GM18507 (cell line): ENCODE measurements around the gene DAB2.

Experiments
- DNase-seq: peaks from one replicate; pipeline ENCODE4 v3.0.0; 2011; ENCODE audit warnings: low read depth; ENCODE audit not compliant: insufficient read length; ENCODE audit errors: extremely low spot score
- FAIRE-seq: peaks from 2 replicates; lab custom pipeline; 2011; peaks lifted over from hg19 to GRCh38; lab: Jason Lieb, UNC

The DAB2 gene

GRCh38 chr5:39449591-39449990, 24.8 kb upstream of the DAB2 start:
- DNase-seq, result no peak
- no peak for FAIRE-seq

GRCh38 chr5:39448506-39449128, 23.8 kb upstream of the DAB2 start:
- DNase-seq (no peak), FAIRE-seq (no peak)

- no peak for FAIRE-seq
- no peak for DNase-seq
Measured at GRCh38 chr5:39447968-39448367, 23.2 kb upstream of the DAB2 start.

- no peak for FAIRE-seq
- DNase-seq, result no peak
Measured at GRCh38 chr5:39447059-39447458, 22.3 kb upstream of the DAB2 start.

GRCh38 chr5:39446231-39446630, 21.5 kb upstream of the DAB2 start:
- DNase-seq (no peak), FAIRE-seq (no peak)

- FAIRE-seq, result no peak
- DNase-seq, result no peak
Measured at GRCh38 chr5:39443911-39444310, 19.1 kb upstream of the DAB2 start.

GRCh38 chr5:39442991-39443390, 18.2 kb upstream of the DAB2 start:
- no peak for DNase-seq

GRCh38 chr5:39441838-39442237, 17.1 kb upstream of the DAB2 start:
- no peak for DNase-seq
- FAIRE-seq, result no peak

More at GRCh38 chr5:39442991-39443390, 18.2 kb upstream of the DAB2 start:
- FAIRE-seq, result no peak

- FAIRE-seq, result no peak
- DNase-seq, result no peak
Measured at GRCh38 chr5:39440958-39441624, 16.3 kb upstream of the DAB2 start.

GRCh38 chr5:39440192-39440957, 15.6 kb upstream of the DAB2 start:
- DNase-seq, result no peak
- FAIRE-seq, result no peak

GRCh38 chr5:39439582-39440162, 14.9 kb upstream of the DAB2 start:
- DNase-seq, result no peak
- FAIRE-seq, result no peak

- no peak for DNase-seq
Measured at GRCh38 chr5:39437467-39437866, 12.7 kb upstream of the DAB2 start.

GRCh38 chr5:39433848-39434247, 9.1 kb upstream of the DAB2 start:
- no peak for FAIRE-seq
- no peak for DNase-seq

More at GRCh38 chr5:39437467-39437866, 12.7 kb upstream of the DAB2 start:
- no peak for FAIRE-seq

- no peak for FAIRE-seq
- no peak for DNase-seq
Measured at GRCh38 chr5:39432696-39433530, 8.1 kb upstream of the DAB2 start.

- FAIRE-seq (no peak), DNase-seq (no peak)
Measured at GRCh38 chr5:39430461-39430860, 5.7 kb upstream of the DAB2 start.

GRCh38 chr5:39428640-39429039, 3.9 kb upstream of the DAB2 start:
- no peak for DNase-seq
- FAIRE-seq, result no peak

GRCh38 chr5:39427633-39428032, 2.9 kb upstream of the DAB2 start:
- DNase-seq (no peak), FAIRE-seq (no peak)

- DNase-seq, result no peak
- no peak for FAIRE-seq
Measured at GRCh38 chr5:39427229-39427628, 2.4 kb upstream of the DAB2 start.

GRCh38 chr5:39426746-39427105, 1.9 kb upstream of the DAB2 start:
- no peak for DNase-seq
- no peak for FAIRE-seq
